Right atrium auricular region (tissue), 2 donors: ENCODE results near the gene CCIN. TPM values are rescaled to one million over a fixed set of nuclear protein-coding genes. Genes with fewer than 3 reads are reported as not detected.
"Not testable (repeated sequence)": the region's sequence is repeated elsewhere in the genome, so short reads cannot be mapped to it uniquely, and the experiment has no call there.

Source experiments
- DNase-seq: peaks from one replicate; pipeline ENCODE4 v3.0.0-alpha.2; 2019; ENCODE audit warnings: low spot score
- H3K27ac ChIP-seq, 2 donors: fragments of 200-600 bp; sonication (generic); 1 replicate in 1 of 2; 2 replicates in 1 of 2; pipeline ENCODE4 v1.5.1; 2016 to 2019
- H3K27me3 ChIP-seq, 2 donors: fragments of 200-600 bp; sonication (generic); one replicate each; pipeline versions ENCODE4 v1.5.1 to v1.6.0; 2017 to 2019
- H3K36me3 ChIP-seq: fragments of 200-600 bp; sonication (generic); one replicate; pipeline ENCODE4 v1.5.1; 2016
- H3K4me1 ChIP-seq, 2 donors: fragments of 200-600 bp; sonication (generic); one replicate each; pipeline versions ENCODE4 v1.5.1 to v1.6.0; 2017 to 2019
- H3K4me3 ChIP-seq, 2 donors: fragments of 200-600 bp; sonication (generic); 1 replicate in 1 of 2; 2 replicates in 1 of 2; pipeline ENCODE4 v1.5.1; 2017 to 2019; ENCODE audit warnings: mild to moderate bottlenecking in 1 of 2, moderate library complexity in 1 of 2
- H3K9me3 ChIP-seq, 2 donors: fragments of 200-600 bp; sonication (generic); one replicate each; pipeline ENCODE4 v1.5.1; 2019
- CTCF ChIP-seq, 2 donors: fragments of 200-600 bp; sonication (generic); IDR thresholded peaks; one replicate each; pipeline ENCODE4 v1.5.1; 2019; ENCODE audit warnings: antibody characterized with exemption in 2 of 2
- total RNA-seq, 2 donors: library from RNA; depleted of rRNA; stranded (reverse); fragments of >200 nt; gene quantifications; one replicate each; pipeline ENCODE4 v1.1.0, GENCODE V29; 2016

CCIN gene
- total RNA-seq, 2 donors from 2014 or later, result not detected

DNA sequence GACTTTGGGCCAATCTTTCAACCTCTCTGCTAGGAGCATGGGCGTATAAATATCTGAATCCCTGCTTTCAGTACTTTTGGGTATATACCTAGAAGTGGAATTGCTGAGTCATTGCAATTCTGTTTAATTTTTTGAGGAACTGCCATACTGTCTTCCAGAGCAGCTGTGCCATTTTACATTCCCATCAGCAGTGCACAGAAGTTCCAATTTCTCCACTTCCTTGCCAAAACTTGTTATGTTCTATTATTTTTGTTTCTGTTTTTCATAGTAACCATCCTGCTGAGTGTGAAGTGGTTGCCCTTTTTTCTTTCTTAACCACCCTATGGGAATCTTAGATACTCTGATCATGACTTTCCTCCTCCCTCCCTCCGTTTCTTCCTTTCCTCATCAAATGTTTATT, 11.1 kb upstream of the CCIN start:
- H3K36me3 ChIP-seq, result peaks cover 5% of the 10 kb centered on the region
- H3K27ac ChIP-seq, result peak overlapping the region; percentile 48 to 77
- H3K4me3 ChIP-seq, result no peak overlapping the region
- H3K4me1 ChIP-seq, result peaks cover 0 to 49% of the 10 kb centered on the region in 2 donors
- no peaks in the 10 kb centered on the region for H3K27me3 ChIP-seq
- H3K9me3 ChIP-seq, result no peaks in the 10 kb centered on the region
- no peak for TF ChIP-seq CTCF (IDR thresholded peaks at IDR 0.05)
- DNase-seq, result no peak

- H3K4me1 ChIP-seq, result peaks cover 0 to 49% of the 10 kb centered on the region in 2 donors
- no peak for TF ChIP-seq CTCF (IDR thresholded peaks at IDR 0.05)
- peak overlapping the region; percentile 48 to 77 for H3K27ac ChIP-seq
- H3K4me3 ChIP-seq, result no peak overlapping the region
- no peaks in the 10 kb centered on the region for H3K9me3 ChIP-seq
- H3K27me3 ChIP-seq, result no peaks in the 10 kb centered on the region
- DNase-seq, result no peak
- H3K36me3 ChIP-seq, result peaks cover 5% of the 10 kb centered on the region
Measured at GRCh38 chr9:36158917-36159316, 10.3 kb upstream of the CCIN start.

DNA sequence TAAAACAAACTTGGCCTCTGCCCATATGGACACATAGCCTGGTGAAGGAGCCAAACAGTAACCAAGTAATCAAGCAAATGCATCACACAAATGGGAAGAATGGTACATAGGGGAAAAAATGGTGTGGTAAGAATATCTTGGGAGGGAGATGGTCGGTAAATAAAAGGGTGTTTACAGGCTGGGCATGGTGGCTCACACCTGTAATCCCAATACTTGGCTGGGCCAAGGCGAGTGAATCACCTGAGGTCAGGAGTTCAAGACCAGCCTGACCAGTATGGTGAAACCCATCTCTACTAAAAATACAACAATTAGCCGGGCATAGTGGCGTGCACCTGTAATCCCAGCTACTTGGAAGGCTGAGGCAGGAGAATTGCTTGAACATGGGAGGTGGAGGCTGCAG, 9.7 kb upstream of the CCIN start:
- Histone ChIP-seq H3K4me1 (peaks cover 0 to 43% of the 10 kb centered on the region in 2 donors), H3K27ac (peak overlapping the region; percentile 48 to 77)
- H3K9me3 ChIP-seq, DNase-seq, H3K4me3 ChIP-seq, H3K36me3 ChIP-seq, H3K27me3 ChIP-seq: not testable (repeated sequence)

GRCh38 chr9:36160126-36160525, 9.1 kb upstream of the CCIN start:
- H3K4me1 ChIP-seq, result peaks cover 0 to 36% of the 10 kb centered on the region in 2 donors
- H3K27ac ChIP-seq, result peak overlapping the region; percentile 48 to 77
- not testable (repeated sequence) for H3K36me3 ChIP-seq, DNase-seq, H3K27me3 ChIP-seq, H3K9me3 ChIP-seq, H3K4me3 ChIP-seq

GRCh38 chr9:36161187-36161586, 8.0 kb upstream of the CCIN start:
- Histone ChIP-seq H3K27ac (peak overlapping the region; percentile 48 to 77), H3K4me3 (no peak overlapping the region), H3K36me3 (peaks cover 5% of the 10 kb centered on the region), H3K27me3 (no peaks in the 10 kb centered on the region), H3K9me3 (no peaks in the 10 kb centered on the region), H3K4me1 (peaks cover 0 to 43% of the 10 kb centered on the region in 2 donors)
- DNase-seq, result no peak
- TF ChIP-seq CTCF (IDR thresholded peaks at IDR 0.05), result no peak

DNA sequence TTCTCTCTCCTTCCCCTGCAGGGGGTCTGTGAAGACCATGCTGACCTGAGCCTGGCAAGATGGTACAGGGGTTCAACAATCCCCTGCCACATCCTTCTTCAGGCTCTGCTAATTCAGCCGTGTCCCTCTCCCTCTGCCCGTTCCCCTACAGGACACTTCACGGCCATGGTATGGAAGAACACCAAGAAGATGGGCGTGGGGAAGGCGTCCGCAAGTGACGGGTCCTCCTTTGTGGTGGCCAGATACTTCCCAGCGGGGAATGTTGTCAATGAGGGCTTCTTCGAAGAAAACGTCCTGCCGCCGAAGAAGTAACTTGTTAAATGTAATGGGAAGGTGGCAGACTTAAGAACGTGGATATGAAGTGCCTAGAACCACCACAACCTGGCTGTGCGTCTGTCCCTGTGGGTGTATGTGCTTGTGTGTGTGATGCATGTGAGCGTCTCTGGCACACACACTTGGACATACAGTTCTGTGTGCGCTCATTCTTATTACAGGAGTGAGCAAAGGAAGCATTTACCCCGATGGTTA, 6.9 kb upstream of the CCIN start:
- Histone ChIP-seq H3K36me3 (no peaks in the 10 kb centered on the region), H3K9me3 (no peaks in the 10 kb centered on the region), H3K27ac (peak overlapping the region; percentile 48 to 78), H3K4me1 (peaks cover 0 to 51% of the 10 kb centered on the region in 2 donors), H3K27me3 (no peaks in the 10 kb centered on the region), H3K4me3 (no peak overlapping the region)
- no peak for DNase-seq
- TF ChIP-seq CTCF (IDR thresholded peaks at IDR 0.05), result no peak
